Activated T-cell treated with anti-CD3 and anti-CD28 coated beads, Interleukin-2, amount 50 U/mL, for 72 hours (primary cell): ENCODE measurements around the gene TMEM19. TPM values are rescaled to one million over a fixed set of nuclear protein-coding genes. Genes with fewer than 3 reads are reported as not detected.

Experiments
- ATAC-seq, 2 donors: fragments of 150-1000 bp; cut with Tn5 transposase; replicated peaks in 1 of 2; 2 replicates each; pipeline ENCODE4 v1.10.0; 2021; ENCODE audit warnings: moderate library complexity in 2 of 2, mild to moderate bottlenecking in 1 of 2
- DNase-seq, 2 donors: peaks; one replicate each; pipeline ENCODE4 v3.0.0; 2021 to 2022; ENCODE audit warnings: mixed read lengths in 1 of 2
- H3K27ac Mint-ChIP-seq: one replicate; pipeline ENCODE4 v1.8.0; 2022; ENCODE audit warnings: mild to moderate bottlenecking, moderate library complexity, mixed read lengths
- H3K27me3 Mint-ChIP-seq: one replicate; pipeline ENCODE4 v1.8.0; 2022; ENCODE audit warnings: low read depth, mixed read lengths
- H3K36me3 Mint-ChIP-seq, 2 donors: one replicate each; pipeline ENCODE4 v1.8.0; 2022; ENCODE audit warnings: mixed read lengths in 2 of 2, mild to moderate bottlenecking in 1 of 2; ENCODE audit not compliant: insufficient read depth in 2 of 2
- H3K4me1 Mint-ChIP-seq: one replicate; pipeline ENCODE4 v1.8.0; 2022; ENCODE audit warnings: low read depth, mixed read lengths
- H3K4me3 Mint-ChIP-seq, 2 donors: one replicate each; pipeline ENCODE4 v1.8.0; 2022; ENCODE audit warnings: mild to moderate bottlenecking in 2 of 2, mixed read lengths in 2 of 2, moderate library complexity in 2 of 2
- H3K9me3 Mint-ChIP-seq, 2 donors: one replicate each; pipeline ENCODE4 v1.8.0; 2022; ENCODE audit warnings: mixed read lengths in 2 of 2
- total RNA-seq, 2 donors: library from RNA; stranded (reverse); gene quantifications; one replicate each; pipeline ENCODE4 v1.2.3, GENCODE V29; 2022

Gene TMEM19
- total RNA-seq, 2 donors from 2014 or later = 15.0 to 18.5 TPM

DNA sequence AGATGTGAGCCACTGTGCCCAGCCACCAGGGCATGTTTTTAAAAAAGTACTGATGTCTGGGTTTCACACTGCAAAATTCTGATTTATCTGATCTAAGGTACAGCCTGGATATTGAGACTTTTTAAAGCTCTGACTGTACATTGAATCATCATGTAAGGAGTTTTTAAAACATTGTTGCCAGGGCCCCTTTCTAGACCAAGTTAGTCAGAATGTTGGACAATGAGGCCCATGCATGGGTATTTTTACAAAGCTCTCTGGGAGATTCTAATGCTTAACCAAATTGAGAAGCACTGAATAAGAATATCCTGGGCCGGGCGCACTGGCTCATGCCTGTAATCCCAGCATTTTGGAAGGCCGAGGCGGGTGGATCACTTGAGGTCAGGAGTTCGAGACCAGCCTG, 16.7 kb downstream of the TMEM19 start:
- H3K27me3 Mint-ChIP-seq = no peaks in the 10 kb centered on the region
- peaks cover 3 to 6% of the 10 kb centered on the region in 2 donors for H3K36me3 Mint-ChIP-seq
- H3K4me1 Mint-ChIP-seq = peaks cover 2% of the 10 kb centered on the region
- DNase-seq = no peak
- ATAC-seq = no peak
- no peaks in the 10 kb centered on the region for H3K9me3 Mint-ChIP-seq
- no peak overlapping the region for H3K27ac Mint-ChIP-seq
- H3K4me3 Mint-ChIP-seq = no peak overlapping the region

DNA sequence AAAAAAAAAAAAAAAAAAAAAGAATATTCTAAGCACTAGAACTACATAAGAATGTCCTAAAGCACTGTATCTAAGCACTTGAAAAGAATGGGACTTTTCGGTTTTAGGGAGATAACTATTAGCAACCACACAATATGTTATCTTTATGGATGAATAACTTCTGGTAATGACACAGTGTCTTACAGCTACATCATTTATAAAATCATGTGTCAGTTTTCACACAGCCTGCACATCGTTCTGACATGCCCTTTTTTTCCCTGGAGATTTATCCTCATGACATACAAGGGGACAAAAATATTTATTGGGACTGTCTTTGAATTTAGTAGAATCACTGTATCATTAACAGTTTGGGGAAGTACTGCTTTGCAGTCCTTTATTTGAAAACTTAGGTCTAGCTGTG, 17.3 kb downstream of the TMEM19 start:
- Mint-ChIP-seq H3K27me3 (no peaks in the 10 kb centered on the region), H3K4me1 (peaks cover 8% of the 10 kb centered on the region), H3K36me3 (peaks cover 3 to 6% of the 10 kb centered on the region in 2 donors), H3K9me3 (no peaks in the 10 kb centered on the region), H3K4me3 (no peak overlapping the region), H3K27ac (no peak overlapping the region)
- DNase-seq (no peak), ATAC-seq (no peak)

DNA sequence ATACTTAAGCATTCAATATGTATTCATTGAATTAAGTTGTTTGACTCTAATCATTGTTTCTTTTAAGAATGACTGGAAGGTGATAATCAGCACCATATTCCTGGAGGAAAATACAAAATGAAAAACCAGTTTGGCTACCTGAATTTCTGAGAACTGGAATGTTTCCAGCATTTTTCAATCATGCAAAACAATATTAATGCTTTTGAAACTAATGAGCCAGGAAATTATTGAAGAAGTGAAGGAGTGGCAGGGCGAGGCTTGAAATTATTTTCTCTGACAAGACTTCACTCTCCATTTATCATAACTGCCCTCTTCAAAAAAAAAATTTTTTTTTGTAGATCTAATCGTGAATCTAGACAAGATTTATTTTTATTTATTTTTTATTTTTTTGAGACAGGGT, 19.0 kb downstream of the TMEM19 start:
- H3K36me3 Mint-ChIP-seq = peaks cover 0 to 2% of the 10 kb centered on the region in 2 donors
- no peaks in the 10 kb centered on the region for H3K9me3 Mint-ChIP-seq
- H3K27me3 Mint-ChIP-seq = no peaks in the 10 kb centered on the region
- ATAC-seq (no peak), DNase-seq (no peak)
- H3K4me3 Mint-ChIP-seq = no peak overlapping the region
- no peak overlapping the region for H3K27ac Mint-ChIP-seq
- H3K4me1 Mint-ChIP-seq = peaks cover 13% of the 10 kb centered on the region

DNA sequence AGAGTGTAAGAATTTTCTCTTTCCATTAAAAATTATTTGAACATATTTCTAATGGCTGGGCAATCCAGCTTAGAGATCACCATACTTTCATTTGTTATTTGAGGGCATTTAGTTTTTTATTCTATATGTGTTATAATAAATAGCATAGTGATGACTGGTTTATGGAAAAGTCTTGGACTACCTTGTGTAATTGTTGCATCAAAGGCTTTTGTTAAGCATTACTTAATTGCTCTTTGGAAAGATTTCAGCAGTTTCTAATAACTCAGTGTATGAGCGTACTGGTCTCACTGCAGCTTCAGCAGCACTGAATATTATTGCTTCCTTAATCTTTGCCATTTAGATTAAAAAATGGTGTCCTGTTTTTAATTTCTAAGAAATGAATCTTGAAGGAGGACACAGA, 22.8 kb downstream of the TMEM19 start:
- Mint-ChIP-seq H3K36me3 (peaks cover 6 to 9% of the 10 kb centered on the region in 2 donors), H3K27ac (no peak overlapping the region), H3K9me3 (peaks cover 10 to 11% of the 10 kb centered on the region in 2 donors), H3K27me3 (no peaks in the 10 kb centered on the region), H3K4me3 (no peak overlapping the region), H3K4me1 (peaks cover 20% of the 10 kb centered on the region)
- DNase-seq (no peak), ATAC-seq (no peak)

DNA sequence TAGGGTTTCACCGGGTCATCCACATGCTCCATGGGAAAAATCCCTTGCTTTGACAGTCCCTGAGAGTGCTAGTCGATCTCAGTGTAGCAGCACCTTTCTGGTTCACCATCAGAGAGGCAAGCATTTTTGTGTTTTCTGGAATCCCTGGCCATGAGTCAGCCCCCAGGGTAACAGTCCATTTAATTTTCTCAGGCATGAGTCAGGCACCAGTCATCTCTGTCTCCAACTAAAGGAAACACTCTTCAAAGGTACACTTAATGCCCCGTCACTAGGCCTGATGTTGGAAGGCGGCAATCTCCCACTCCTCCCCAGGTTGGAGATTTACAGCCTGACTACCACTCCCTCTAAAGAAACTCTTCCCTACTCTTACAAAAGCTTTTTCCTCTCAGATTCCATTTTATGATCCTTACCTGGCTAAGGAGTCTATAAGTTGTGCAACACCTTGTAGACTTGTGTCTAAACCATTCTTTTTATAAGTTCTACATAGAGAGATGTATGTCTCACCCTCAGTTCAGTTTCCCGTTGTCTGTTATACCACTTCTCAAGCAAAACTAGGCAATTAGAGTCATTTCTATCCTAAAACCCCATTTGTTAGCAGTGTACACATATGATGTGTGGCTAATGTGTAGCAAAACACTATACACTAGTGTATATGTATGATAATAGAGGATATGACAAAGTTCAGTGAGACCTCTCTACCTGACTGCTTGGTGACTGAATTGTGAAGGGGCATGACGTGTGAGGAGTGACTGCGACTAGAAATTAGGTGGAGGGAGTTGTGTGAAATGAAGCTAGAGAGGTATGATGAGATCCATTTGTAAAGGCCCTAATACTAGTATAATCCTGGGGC, 24.6 kb downstream of the TMEM19 start:
- peak in 1 of 2 donors; percentile 6 for DNase-seq
- ATAC-seq = peak; percentile 57 to 71
- Mint-ChIP-seq H3K36me3 (peaks cover 6 to 12% of the 10 kb centered on the region in 2 donors), H3K27me3 (no peaks in the 10 kb centered on the region), H3K9me3 (peaks cover 10 to 12% of the 10 kb centered on the region in 2 donors), H3K4me3 (no peak overlapping the region), H3K27ac (no peak overlapping the region), H3K4me1 (peaks cover 20% of the 10 kb centered on the region)

DNA sequence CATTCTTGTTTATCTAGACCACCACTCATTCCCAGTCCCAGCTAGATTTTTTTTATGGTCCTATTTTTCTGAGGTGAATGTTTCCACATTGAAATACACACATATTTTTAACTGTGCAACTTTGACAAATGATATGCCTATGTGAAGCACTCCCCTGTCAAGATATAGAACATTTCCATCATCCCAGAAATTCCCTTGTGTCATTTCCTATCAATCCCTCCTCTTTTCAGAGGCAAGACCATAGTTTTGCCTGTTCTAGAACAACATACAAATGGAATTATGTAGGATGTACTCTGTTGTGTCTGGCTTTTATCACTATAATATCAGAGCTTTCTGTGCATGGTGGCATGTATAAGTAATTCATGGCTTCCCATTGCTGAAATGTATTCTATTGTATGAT, 32.7 kb downstream of the TMEM19 start:
- Mint-ChIP-seq H3K27me3 (peaks cover 6% of the 10 kb centered on the region), H3K36me3 (peaks cover 0 to 4% of the 10 kb centered on the region in 2 donors), H3K4me3 (no peak overlapping the region), H3K27ac (no peak overlapping the region), H3K4me1 (no peaks in the 10 kb centered on the region), H3K9me3 (peaks cover 2 to 7% of the 10 kb centered on the region in 2 donors)
- DNase-seq = no peak
- no peak for ATAC-seq

DNA sequence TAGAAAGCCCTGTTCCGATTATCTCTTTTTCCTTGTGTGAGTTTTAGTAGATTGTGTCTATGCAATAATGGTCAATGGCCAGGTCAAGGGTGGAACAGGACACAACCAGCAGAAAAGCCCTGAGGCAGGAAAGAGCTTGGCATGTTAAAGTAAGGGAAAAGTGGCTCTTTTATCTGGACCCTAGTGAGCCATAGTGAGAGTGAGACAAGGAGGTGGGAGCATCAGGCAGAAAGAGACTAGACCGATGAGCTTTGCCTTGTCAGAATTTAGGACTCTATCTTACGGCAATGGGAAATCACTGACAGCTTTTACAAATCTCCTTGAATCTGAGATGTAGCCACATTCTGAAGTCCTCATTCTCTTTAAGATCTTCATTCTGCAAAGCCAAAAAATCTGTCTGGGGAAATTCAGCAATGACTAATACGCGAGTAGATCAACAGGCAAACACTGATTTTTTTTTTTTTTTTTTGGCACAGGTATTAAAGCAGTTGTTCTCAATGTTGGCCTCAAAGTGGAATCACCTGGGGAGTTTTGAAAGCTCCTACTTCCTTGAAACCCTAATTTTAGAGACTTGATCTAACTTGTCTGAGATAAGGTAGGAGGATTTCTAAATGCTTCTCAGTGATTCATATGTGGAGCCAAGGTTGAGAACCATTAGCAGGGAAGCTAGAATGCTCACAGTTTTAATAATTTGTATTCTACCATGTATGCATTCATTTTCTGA, 33.9 kb downstream of the TMEM19 start:
- Mint-ChIP-seq H3K4me1 (no peaks in the 10 kb centered on the region), H3K27ac (no peak overlapping the region), H3K27me3 (peaks cover 6% of the 10 kb centered on the region), H3K4me3 (no peak overlapping the region), H3K36me3 (no peaks in the 10 kb centered on the region), H3K9me3 (peaks cover 2 to 7% of the 10 kb centered on the region in 2 donors)
- no peak for ATAC-seq
- DNase-seq = no peak

DNA sequence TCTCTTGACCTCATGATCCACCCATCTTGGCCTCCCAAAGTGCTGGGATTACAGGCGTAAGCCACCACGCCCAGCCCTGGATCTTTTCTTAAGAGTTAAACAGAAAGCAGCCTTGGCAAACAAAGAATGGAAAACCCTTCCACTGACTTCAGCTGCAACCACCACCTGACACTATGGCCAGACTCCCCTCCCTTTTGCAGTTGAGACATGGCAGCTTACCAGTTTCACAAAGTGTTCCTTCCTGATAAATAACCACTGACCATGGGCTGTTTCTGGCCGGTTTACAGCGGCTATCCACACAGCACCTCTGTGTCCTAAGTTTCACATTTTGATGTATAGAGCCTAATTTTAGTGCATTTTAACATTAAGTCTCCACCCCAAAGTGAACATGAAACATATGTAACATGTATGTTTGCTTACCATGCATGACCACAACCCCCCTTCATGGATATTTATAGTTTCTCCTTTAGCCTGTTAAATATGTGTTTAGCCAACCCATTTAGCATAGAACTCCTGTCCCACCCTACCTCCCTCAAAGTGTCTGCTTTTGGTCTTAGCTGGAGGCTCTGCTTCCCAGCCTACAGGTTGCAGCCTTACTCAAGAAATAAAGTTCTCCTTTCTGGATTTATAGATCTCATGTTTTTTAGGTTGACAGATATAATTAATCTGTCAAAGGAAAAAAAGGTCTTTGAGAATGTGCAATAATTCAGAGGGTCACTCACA, 36.1 kb downstream of the TMEM19 start:
- H3K36me3 Mint-ChIP-seq = no peaks in the 10 kb centered on the region
- no peaks in the 10 kb centered on the region for H3K9me3 Mint-ChIP-seq
- no peak overlapping the region for H3K4me3 Mint-ChIP-seq
- H3K27me3 Mint-ChIP-seq = peaks cover 6% of the 10 kb centered on the region
- H3K4me1 Mint-ChIP-seq = no peaks in the 10 kb centered on the region
- ATAC-seq = no peak
- H3K27ac Mint-ChIP-seq = no peak overlapping the region
- no peak for DNase-seq

DNA sequence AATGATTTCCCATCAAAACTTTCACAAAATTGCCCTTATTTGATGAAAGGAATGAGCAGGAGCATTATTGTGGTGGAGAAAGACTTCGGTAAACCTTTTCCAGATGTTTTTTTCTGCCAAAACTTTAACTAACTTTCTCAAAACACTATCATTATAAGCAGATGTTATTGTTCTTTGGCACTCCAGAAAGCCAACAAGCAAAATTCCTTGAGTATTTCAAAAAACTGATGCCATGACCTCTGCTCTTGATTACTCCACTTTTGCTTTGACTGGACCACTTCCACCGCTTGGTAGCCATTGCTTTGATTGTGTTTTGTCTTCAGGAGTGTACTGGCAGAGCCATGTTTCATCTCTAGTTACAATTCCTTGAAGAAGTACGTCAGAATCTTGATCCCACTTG, 39.1 kb downstream of the TMEM19 start:
- no peak for ATAC-seq
- H3K4me3 Mint-ChIP-seq = no peak overlapping the region
- H3K27me3 Mint-ChIP-seq = no peaks in the 10 kb centered on the region
- DNase-seq = no peak
- H3K4me1 Mint-ChIP-seq = no peaks in the 10 kb centered on the region
- no peaks in the 10 kb centered on the region for H3K9me3 Mint-ChIP-seq
- no peak overlapping the region for H3K27ac Mint-ChIP-seq
- H3K36me3 Mint-ChIP-seq = no peaks in the 10 kb centered on the region

DNA sequence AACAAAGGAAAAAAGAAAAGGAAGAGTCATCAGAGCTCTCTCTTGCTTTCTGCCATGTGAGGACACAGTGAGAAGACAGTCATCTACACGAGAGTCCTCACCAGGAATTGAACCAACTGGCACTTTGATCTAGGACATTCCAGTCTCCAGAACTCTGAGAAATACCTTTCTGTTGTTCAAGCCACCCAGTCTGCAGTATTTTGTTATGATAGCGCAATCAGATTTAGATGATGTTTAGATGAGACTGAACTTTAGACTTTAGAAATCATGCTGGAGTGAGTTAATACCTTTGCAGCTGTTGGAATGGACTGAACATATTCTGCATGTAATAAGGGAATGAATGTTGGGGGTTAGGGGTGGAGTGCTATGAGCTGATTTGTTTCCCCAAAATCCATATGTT, 40.7 kb downstream of the TMEM19 start:
- Mint-ChIP-seq H3K27me3 (no peaks in the 10 kb centered on the region), H3K27ac (no peak overlapping the region), H3K9me3 (no peaks in the 10 kb centered on the region), H3K4me1 (no peaks in the 10 kb centered on the region), H3K4me3 (no peak overlapping the region), H3K36me3 (no peaks in the 10 kb centered on the region)
- no peak for ATAC-seq
- DNase-seq = no peak

DNA sequence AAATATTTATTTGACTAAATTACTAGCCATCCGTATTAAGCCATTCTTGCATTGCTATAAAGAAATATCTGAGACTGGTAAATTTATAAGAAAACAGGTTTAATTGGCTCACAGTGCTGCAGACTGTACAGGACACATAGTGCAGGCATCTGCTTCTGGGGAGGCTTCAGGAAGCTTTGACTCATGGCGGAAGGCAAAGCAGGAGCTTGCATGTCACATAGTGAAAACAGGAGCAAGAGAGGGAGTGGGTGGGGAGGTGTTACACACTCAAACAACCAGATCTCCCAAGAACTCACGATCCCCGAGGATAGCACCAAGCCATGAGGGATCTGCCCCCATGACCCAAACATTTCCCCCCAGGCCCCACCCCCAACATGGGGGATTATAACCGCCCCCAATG, 42.1 kb downstream of the TMEM19 start:
- H3K9me3 Mint-ChIP-seq = no peaks in the 10 kb centered on the region
- no peak overlapping the region for H3K4me3 Mint-ChIP-seq
- H3K36me3 Mint-ChIP-seq = no peaks in the 10 kb centered on the region
- no peak for DNase-seq
- no peak overlapping the region for H3K27ac Mint-ChIP-seq
- no peaks in the 10 kb centered on the region for H3K4me1 Mint-ChIP-seq
- ATAC-seq = peak in 1 of 2 donors; percentile 50
- no peaks in the 10 kb centered on the region for H3K27me3 Mint-ChIP-seq

DNA sequence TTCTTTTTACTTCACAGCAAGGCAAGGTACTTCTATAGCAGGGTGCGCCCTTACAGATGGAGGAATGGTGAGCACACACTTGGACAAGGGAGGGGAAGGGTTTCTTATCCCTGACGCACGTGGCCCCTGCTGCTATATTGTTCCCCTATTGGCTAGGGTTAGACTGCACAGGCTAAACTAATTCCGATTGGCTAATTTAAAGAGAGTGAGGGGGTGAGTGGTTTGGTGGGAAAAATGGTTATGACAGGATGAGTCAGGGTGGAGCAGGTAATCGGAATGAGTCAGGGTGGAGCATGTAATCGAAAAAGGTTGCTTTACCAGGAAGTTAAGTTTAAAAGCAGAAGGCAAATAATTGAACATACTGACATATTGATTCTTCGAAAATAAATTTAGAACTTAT, 45.1 kb downstream of the TMEM19 start:
- Mint-ChIP-seq H3K27me3 (no peaks in the 10 kb centered on the region), H3K4me1 (no peaks in the 10 kb centered on the region), H3K4me3 (no peak overlapping the region), H3K27ac (no peak overlapping the region), H3K9me3 (no peaks in the 10 kb centered on the region), H3K36me3 (no peaks in the 10 kb centered on the region)
- ATAC-seq (no peak), DNase-seq (no peak)
